ENCODE data around the gene BBS9. TPM values are rescaled to one million over a fixed set of nuclear protein-coding genes. Genes with fewer than 3 reads are reported as not detected.

Gene BBS9
- total RNA-seq, 1 donor from 2014 or later = 4.2 TPM

GRCh38 chr7:33310546-33310945, 181.2 kb downstream of the BBS9 start:
- no peak for DNase-seq (ENCODE audit: low read depth)
- TF ChIP-seq, protein P1, sequence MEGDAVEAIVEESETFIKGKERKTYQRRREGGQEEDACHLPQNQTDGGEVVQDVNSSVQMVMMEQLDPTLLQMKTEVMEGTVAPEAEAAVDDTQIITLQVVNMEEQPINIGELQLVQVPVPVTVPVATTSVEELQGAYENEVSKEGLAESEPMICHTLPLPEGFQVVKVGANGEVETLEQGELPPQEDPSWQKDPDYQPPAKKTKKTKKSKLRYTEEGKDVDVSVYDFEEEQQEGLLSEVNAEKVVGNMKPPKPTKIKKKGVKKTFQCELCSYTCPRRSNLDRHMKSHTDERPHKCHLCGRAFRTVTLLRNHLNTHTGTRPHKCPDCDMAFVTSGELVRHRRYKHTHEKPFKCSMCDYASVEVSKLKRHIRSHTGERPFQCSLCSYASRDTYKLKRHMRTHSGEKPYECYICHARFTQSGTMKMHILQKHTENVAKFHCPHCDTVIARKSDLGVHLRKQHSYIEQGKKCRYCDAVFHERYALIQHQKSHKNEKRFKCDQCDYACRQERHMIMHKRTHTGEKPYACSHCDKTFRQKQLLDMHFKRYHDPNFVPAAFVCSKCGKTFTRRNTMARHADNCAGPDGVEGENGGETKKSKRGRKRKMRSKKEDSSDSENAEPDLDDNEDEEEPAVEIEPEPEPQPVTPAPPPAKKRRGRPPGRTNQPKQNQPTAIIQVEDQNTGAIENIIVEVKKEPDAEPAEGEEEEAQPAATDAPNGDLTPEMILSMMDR (IDR thresholded peaks at IDR 0.05; ENCODE audit: insufficient read depth, low read length, severe bottlenecking) = no peak
- Histone ChIP-seq H3K27me3 (ENCODE audit: control insufficient read depth, insufficient read depth, low read length) (no peaks in the 10 kb centered on the region), H3K36me3 (ENCODE audit: control insufficient read depth, insufficient read depth, low read length) (no peaks in the 10 kb centered on the region), H3K4me3 (ENCODE audit: low read depth, low read length) (no peak overlapping the region)
- no peak for FAIRE-seq

- no peaks in the 10 kb centered on the region for H3K27me3 ChIP-seq (ENCODE audit: control insufficient read depth, insufficient read depth, low read length)
- no peak for DNase-seq (ENCODE audit: low read depth)
- no peak for FAIRE-seq
- H3K4me3 ChIP-seq (ENCODE audit: low read depth, low read length) = no peak overlapping the region
- no peaks in the 10 kb centered on the region for H3K36me3 ChIP-seq (ENCODE audit: control insufficient read depth, insufficient read depth, low read length)
- TF ChIP-seq, protein P1 (IDR thresholded peaks at IDR 0.05; ENCODE audit: insufficient read depth, low read length, severe bottlenecking) = no peak
Observed at GRCh38 chr7:33325754-33326484, 196.6 kb downstream of the BBS9 start.

- DNase-seq (ENCODE audit: low read depth) = no peak
- no peaks in the 10 kb centered on the region for H3K36me3 ChIP-seq (ENCODE audit: control insufficient read depth, insufficient read depth, low read length)
- no peaks in the 10 kb centered on the region for H3K27me3 ChIP-seq (ENCODE audit: control insufficient read depth, insufficient read depth, low read length)
- TF ChIP-seq, protein P1 (IDR thresholded peaks at IDR 0.05; ENCODE audit: insufficient read depth, low read length, severe bottlenecking) = no peak
- H3K4me3 ChIP-seq (ENCODE audit: low read depth, low read length) = no peak overlapping the region
- peak; percentile 55 for FAIRE-seq
Observed at GRCh38 chr7:33326485-33326848, 197.1 kb downstream of the BBS9 start.

DNA sequence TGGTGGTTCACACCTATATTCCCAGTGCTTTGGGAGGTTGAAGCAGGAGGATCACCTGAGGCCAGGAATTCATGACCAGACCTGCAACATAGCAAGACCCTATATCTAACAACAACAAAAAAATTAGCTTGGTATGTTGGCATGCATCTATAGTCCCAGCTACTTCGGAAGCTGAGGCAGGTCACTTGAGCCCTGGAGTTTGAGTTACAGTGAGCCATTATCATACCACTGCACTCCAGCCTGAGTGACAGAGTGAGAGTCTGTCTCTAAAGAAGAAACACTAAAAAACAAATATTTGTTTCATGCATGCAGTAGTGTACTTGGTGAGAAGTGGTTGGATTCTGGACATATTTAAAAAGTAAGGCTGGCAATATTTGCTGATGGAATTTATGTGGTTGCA, 198.1 kb downstream of the BBS9 start:
- TF ChIP-seq, protein P1 (IDR thresholded peaks at IDR 0.05; ENCODE audit: insufficient read depth, low read length, severe bottlenecking) = no peak
- DNase-seq (ENCODE audit: low read depth) (no peak), FAIRE-seq (no peak)
- Histone ChIP-seq H3K27me3 (ENCODE audit: control insufficient read depth, insufficient read depth, low read length) (no peaks in the 10 kb centered on the region), H3K36me3 (ENCODE audit: control insufficient read depth, insufficient read depth, low read length) (no peaks in the 10 kb centered on the region), H3K4me3 (ENCODE audit: low read depth, low read length) (no peak overlapping the region)

GRCh38 chr7:33334349-33334748, 205.0 kb downstream of the BBS9 start:
- DNase-seq (ENCODE audit: low read depth) = peak; percentile 52

More at GRCh38 chr7:33334349-33334748, 205.0 kb downstream of the BBS9 start:
- no peaks in the 10 kb centered on the region for H3K36me3 ChIP-seq (ENCODE audit: control insufficient read depth, insufficient read depth, low read length)
- H3K4me3 ChIP-seq (ENCODE audit: low read depth, low read length) = no peak overlapping the region
- H3K27me3 ChIP-seq (ENCODE audit: control insufficient read depth, insufficient read depth, low read length) = no peaks in the 10 kb centered on the region
- FAIRE-seq = no peak
- TF ChIP-seq, protein P1 (IDR thresholded peaks at IDR 0.05; ENCODE audit: insufficient read depth, low read length, severe bottlenecking) = peak; percentile 64

Measured in bronchial epithelial cell (primary cell).